Upper lobe of left lung (tissue), 6 donors: ENCODE results near the gene MPV17. TPM values are rescaled to one million over a fixed set of nuclear protein-coding genes. Genes with fewer than 3 reads are reported as not detected.

Experiments used
- ATAC-seq, 2 donors: fragments of 200-7000 bp; cut with Tn5 transposase; one replicate each; pipeline ENCODE4 v1.9.1; 2022; ENCODE audit warnings: mild to moderate bottlenecking in 2 of 2, moderate library complexity in 2 of 2; ENCODE audit not compliant: low FRiP score in 2 of 2
- DNase-seq, 2 donors: peaks; one replicate each; pipeline ENCODE4 v3.0.0-alpha.2; 2019 to 2020
- H3K27ac ChIP-seq, 4 donors: fragments of 200-600 bp; sonication (generic); one replicate each; pipeline ENCODE4 v1.5.1; 2016 to 2019
- H3K27me3 ChIP-seq, 4 donors: fragments of 200-600 bp; sonication (generic); one replicate each; pipeline ENCODE4 v1.5.1; 2017 to 2019
- H3K36me3 ChIP-seq, 4 donors: fragments of 200-600 bp; sonication (generic); one replicate each; pipeline ENCODE4 v1.5.1; 2016 to 2019
- H3K4me1 ChIP-seq, 4 donors: fragments of 200-600 bp; sonication (generic); one replicate each; pipeline ENCODE4 v1.5.1; 2018 to 2019
- H3K4me3 ChIP-seq, 4 donors: fragments of 200-600 bp; sonication (generic); one replicate each; pipeline ENCODE4 v1.5.1; 2017 to 2019; ENCODE audit warnings: mild to moderate bottlenecking in 2 of 4, moderate library complexity in 1 of 4
- H3K9me3 ChIP-seq, 4 donors: fragments of 200-600 bp; sonication (generic); one replicate each; pipeline ENCODE4 v1.5.1; 2018 to 2019
- CTCF ChIP-seq, 6 experiments: fragments of 450-650 bp in 4 of 6; fragments of 200-600 bp in 2 of 6; sonication (generic) in 2 of 6; IDR thresholded peaks; one replicate each; pipeline ENCODE4 v1.5.1; 2016 to 2019; ENCODE audit warnings: antibody characterized with exemption in 6 of 6
- EP300 ChIP-seq, 4 donors: sonication (generic); formaldehyde crosslinking; IDR thresholded peaks; one replicate each; pipeline ENCODE4 v1.5.1; 2017; ENCODE audit warnings: antibody characterized with exemption in 4 of 4, control low read depth in 2 of 4
- POLR2A ChIP-seq, 4 donors: fragments of 450-650 bp; IDR thresholded peaks; one replicate each; pipeline ENCODE4 v1.5.1; 2016 to 2017; ENCODE audit warnings: antibody characterized with exemption in 4 of 4, mild to moderate bottlenecking in 2 of 4
- POLR2AphosphoS5 ChIP-seq, 2 donors: sonication (generic); formaldehyde crosslinking; IDR thresholded peaks; one replicate each; pipeline ENCODE4 v1.5.1; 2017; ENCODE audit warnings: antibody characterized with exemption in 2 of 2
- WGBS, 2 donors: methylation state at CpG; one replicate each; pipeline ENCODE4 v1.1.5; 2017 to 2018; 5-methylcytosine and 5-hydroxymethylcytosine counted together
- total RNA-seq, 6 donors: library from RNA; depleted of rRNA in 4 of 6; stranded (reverse); fragments of >200 nt in 4 of 6; gene quantifications; one replicate each; pipeline versions ENCODE4 v1.1.0 to v1.2.1, GENCODE V29; 2016 to 2021
- donor health status: DM: no; HTN: no; CAD: no; lungs with moderate emphysema.
- donor health status: DM: no; HTN: yes; CAD: no; lungs with severe emphysema.

MPV17 gene
- total RNA-seq, 6 donors from 2014 or later, result 51.2 to 99.3 (median 75.9) TPM

GRCh38 chr2:27315122-27315521, 7.8 kb downstream of the MPV17 start:
- 77 to 84% methylated on average over 8 of the region's 8 CpGs for WGBS, 2 donors
- Histone ChIP-seq H3K27ac (no peak overlapping the region), H3K4me1 (no peaks in the 10 kb centered on the region), H3K36me3 (peaks cover 0 to 35% (median 3%) of the 10 kb centered on the region in 4 donors), H3K9me3 (no peaks in the 10 kb centered on the region), H3K27me3 (no peaks in the 10 kb centered on the region), H3K4me3 (no peak overlapping the region)
- TF ChIP-seq POLR2A (IDR thresholded peaks at IDR 0.05) (no peak), EP300 (IDR thresholded peaks at IDR 0.05) (no peak), POLR2AphosphoS5 (IDR thresholded peaks at IDR 0.05) (no peak), CTCF (IDR thresholded peaks at IDR 0.05) (no peak)
- DNase-seq (no peak), ATAC-seq (no peak)

- Histone ChIP-seq H3K27me3 (no peaks in the 10 kb centered on the region), H3K4me3 (no peak overlapping the region), H3K27ac (no peak overlapping the region), H3K9me3 (no peaks in the 10 kb centered on the region), H3K4me1 (no peaks in the 10 kb centered on the region), H3K36me3 (peaks cover 0 to 36% (median 3%) of the 10 kb centered on the region in 4 donors)
- DNase-seq (peak in 1 of 2 donors; percentile 68), ATAC-seq (no peak)
- WGBS, 2 donors, result 82 to 91% methylated on average over 9 of the region's 9 CpGs
- TF ChIP-seq CTCF (IDR thresholded peaks at IDR 0.05) (no peak), POLR2AphosphoS5 (IDR thresholded peaks at IDR 0.05) (no peak), EP300 (IDR thresholded peaks at IDR 0.05) (no peak), POLR2A (IDR thresholded peaks at IDR 0.05) (no peak)
These were observed 8.2 kb downstream of the MPV17 start for GRCh38 chr2:27314709-27315108.

DNA sequence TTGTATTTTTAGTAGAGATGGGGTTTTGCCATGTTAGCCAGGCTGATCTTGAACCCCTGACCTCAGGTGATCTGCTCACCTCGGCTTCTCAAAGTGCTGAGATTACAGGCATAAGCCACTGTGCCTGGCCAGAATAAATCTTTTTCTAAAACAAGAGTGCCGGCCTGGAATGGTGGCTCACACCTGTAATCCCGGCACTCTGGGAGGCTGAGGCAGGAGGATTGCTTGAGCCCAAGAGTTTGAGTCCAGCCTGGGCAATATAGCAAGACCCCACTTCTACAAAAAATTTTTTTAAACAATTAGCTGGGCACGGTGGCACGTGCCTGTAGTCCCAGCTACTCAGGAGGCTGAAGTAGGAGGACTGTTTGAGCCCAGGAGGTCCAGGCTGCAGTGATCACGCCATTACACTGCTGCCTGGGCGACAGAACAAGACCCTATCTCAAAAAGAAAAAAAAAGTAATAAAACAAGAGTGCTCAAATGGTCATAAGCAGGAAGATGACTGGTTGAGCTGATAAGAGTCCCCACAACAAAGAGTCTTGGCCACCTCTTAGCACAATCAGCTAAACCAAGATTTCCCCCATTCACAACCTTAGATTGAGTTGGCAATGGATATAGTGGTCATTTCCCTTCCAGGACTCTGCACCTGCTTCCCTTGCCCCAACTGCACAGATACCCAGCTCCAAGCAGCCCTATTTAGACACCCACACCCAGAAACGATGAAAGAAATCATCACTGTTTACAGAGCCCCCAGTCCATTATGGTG, 8.8 kb downstream of the MPV17 start:
- no peak for TF ChIP-seq CTCF (IDR thresholded peaks at IDR 0.05)
- WGBS, 2 donors, result 82 to 93% methylated on average over 5 to 8 of the region's 8 CpGs
- ATAC-seq (no peak), DNase-seq (no peak)
- no peaks in the 10 kb centered on the region for H3K9me3 ChIP-seq
- no peak overlapping the region for H3K27ac ChIP-seq
- H3K4me3 ChIP-seq, result no peak overlapping the region
- H3K27me3 ChIP-seq, result no peaks in the 10 kb centered on the region
- H3K4me1 ChIP-seq, result no peaks in the 10 kb centered on the region
- peaks cover 0 to 41% (median 3%) of the 10 kb centered on the region in 4 donors for H3K36me3 ChIP-seq

DNA sequence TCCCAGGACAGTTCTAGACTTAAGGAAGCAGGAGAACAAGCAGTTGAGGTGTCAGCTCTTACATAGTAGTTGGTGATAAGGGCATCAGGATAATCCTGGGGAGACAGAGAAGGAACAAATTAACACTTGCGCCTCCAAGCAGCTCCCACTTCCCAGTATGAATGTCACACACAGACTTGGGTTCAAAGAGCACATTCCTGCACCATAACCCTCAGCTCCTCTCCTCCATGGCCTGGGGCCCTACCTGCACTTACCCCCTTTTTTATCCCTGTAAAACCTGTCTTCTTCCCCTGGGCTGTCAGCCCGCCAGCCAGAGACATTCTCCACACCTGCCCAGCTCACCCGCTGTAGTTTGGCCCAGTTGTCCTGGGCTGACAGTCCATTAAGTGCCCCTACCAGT, 10.7 kb downstream of the MPV17 start:
- TF ChIP-seq EP300 (IDR thresholded peaks at IDR 0.05) (no peak), POLR2A (IDR thresholded peaks at IDR 0.05) (no peak), POLR2AphosphoS5 (IDR thresholded peaks at IDR 0.05) (no peak), CTCF (IDR thresholded peaks at IDR 0.05) (no peak)
- WGBS, 2 donors, result 92 to 95% methylated on average over 3 of the region's 3 CpGs

GRCh38 chr2:27309651-27310050, 13.2 kb downstream of the MPV17 start:
- no peak for DNase-seq
- TF ChIP-seq POLR2AphosphoS5 (IDR thresholded peaks at IDR 0.05) (no peak), EP300 (IDR thresholded peaks at IDR 0.05) (no peak), CTCF (IDR thresholded peaks at IDR 0.05) (no peak), POLR2A (IDR thresholded peaks at IDR 0.05) (no peak)
- no peak for ATAC-seq
- H3K27me3 ChIP-seq, result peaks cover 0 to 27% (median 14%) of the 10 kb centered on the region in 4 donors
- no peak overlapping the region for H3K27ac ChIP-seq
- H3K9me3 ChIP-seq, result no peaks in the 10 kb centered on the region
- H3K4me3 ChIP-seq, result no peak overlapping the region
- 94% methylated on average over 6 of the region's 6 CpGs for WGBS, 2 donors
- H3K36me3 ChIP-seq, result peaks cover 0 to 28% (median 3%) of the 10 kb centered on the region in 4 donors
- H3K4me1 ChIP-seq, result peaks cover 15 to 23% (median 21%) of the 10 kb centered on the region in 4 donors

More for the DNA sequence above, 10.7 kb downstream of the MPV17 start:
- ATAC-seq, result no peak
- no peak for DNase-seq
- H3K4me1 ChIP-seq, result peaks cover 3 to 14% (median 11%) of the 10 kb centered on the region in 4 donors
- no peak overlapping the region for H3K27ac ChIP-seq
- no peak overlapping the region for H3K4me3 ChIP-seq
- peaks cover 0 to 14% (median 4%) of the 10 kb centered on the region in 4 donors for H3K27me3 ChIP-seq
- peaks cover 0 to 47% (median 3%) of the 10 kb centered on the region in 4 donors for H3K36me3 ChIP-seq
- H3K9me3 ChIP-seq, result no peaks in the 10 kb centered on the region
